Measurements from ENCODE around the gene CIC.

The CIC gene

DNA sequence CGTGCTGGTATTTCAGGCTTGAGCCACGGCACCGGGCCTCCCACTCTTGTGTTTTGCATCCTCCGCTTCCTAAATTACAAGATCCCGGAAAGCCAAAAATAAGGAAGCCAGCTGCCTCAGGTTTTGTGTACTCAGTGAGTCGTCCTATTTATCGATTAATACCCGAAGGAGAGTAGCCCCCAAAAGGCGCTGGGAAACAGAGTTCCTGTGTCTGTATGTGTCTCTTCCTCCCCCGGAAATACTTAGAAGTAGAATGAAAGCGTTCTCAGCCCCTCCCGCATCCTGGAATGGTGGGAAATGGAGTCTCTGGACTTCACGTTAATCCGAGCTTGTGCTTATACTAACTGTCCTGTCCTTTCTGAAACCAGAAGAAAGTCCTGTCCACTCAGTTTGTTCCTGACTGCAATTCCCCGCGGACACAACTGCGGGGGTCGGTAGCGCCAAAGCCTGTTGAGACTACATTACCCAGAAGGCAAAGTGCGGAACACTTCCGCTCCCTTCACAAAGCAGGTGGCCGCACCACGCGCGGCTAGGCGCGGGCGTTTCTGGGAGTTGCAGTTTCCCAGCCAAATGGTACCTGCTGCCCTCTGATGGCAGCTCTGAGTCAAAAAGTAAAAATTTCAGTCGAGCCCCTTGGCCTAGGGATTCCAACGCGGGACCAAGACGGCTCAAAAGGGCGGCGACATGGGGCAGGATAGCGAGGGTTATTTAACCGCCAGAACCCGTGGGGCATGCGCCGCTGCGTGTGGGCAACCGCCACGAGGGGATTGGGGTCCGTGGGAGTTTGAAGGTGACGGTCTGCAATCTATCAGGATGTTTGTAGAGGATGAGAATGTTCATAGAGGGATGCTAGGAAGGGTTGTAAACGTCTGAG lies 24.5 kb upstream of the CIC start:
- DNase-seq (ENCODE audit: low spot score): peak; percentile 95

DNA sequence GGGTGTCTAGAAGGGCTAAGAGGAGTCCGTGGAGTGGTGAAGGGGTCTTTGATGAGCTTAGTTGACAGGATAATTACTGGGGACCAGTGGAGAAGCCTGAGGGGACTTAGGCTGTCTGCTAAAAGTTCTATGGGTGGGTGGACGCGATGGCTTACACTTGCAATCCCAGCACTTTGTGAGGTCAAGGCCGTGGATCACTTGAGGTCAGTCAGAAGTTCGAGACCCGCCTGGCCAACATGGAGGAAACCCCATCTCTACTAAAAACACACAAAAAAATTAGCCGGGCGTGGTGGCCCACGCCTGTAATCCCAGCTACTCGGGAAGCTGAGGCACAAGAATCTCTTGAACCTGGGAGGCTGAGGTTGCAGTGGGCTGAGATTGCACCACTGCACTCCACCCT lies 23.8 kb upstream of the CIC start:
- no peak for DNase-seq (ENCODE audit: low spot score)

DNA sequence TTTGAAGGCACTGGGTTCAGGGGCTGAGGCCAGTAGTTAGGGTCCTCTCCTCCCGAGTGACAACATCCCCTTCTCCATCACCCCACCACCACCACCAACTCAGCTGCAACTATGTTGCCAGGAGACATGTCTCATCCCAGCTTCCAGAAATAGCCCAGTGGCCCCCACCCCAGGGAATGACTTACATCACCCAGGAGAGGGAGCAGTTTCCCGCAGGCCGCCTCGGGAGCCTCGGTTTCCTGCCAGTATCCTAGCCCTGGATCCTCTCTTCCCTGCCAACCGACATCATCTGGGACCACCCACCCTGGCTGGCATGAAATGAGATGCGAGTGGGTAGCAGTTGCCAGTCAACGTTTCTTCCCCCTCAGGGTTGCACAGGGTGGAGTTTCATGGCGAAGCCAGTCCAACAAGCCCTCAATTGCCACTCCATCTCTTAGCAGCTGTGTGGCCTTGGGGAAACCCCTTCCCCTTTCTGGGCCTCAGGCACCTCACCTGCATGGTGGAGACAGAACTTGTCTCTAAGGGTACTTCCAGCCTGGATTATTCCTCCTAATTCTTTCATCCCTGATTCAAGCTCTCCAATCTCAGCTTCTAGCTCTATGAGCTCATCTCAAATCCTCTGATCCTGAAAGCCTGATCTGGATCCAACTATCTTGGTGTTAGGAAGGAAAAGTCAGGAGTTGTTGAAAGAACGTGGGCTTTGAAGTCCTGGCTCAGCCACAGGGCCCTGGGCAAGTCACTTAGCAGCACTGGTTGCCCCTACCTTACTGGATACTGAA lies 22.7 kb upstream of the CIC start:
- peak; percentile 14 for DNase-seq (ENCODE audit: low spot score)

DNA sequence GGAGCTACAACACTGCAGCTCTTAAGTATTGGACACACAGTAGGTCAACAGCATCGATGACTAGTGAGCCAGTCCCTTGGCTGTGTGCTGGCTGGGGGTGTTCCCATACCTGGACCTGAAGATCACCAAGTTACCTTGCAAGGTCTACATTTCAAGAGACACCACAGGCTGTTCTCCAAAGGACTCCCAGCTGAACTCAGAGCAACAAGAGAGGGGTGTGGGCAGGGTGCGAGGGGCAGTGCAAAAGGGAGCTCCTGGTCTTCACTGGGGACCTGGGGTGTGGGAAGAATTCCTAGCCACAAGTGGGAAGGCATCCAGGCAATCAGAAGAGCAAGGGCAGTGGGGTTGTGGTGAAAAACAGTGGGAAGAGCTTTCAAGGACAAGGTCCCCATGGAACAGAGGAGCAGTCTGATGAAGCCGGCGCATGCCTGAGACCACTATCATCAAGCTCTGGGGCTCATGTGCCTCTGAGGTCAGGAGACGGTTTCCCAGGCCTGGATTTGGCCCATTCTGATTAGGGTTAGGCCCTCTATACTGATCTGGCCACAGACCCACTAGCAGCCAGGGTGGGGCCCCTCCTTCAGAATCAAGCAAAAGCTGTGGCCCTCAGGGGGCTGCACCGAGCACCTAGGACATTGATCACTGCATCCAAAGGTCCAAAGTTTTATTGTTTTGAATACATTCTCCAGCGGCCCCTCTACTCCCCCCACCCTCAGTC lies 22.0 kb upstream of the CIC start:
- DNase-seq (ENCODE audit: low spot score): no peak

DNA sequence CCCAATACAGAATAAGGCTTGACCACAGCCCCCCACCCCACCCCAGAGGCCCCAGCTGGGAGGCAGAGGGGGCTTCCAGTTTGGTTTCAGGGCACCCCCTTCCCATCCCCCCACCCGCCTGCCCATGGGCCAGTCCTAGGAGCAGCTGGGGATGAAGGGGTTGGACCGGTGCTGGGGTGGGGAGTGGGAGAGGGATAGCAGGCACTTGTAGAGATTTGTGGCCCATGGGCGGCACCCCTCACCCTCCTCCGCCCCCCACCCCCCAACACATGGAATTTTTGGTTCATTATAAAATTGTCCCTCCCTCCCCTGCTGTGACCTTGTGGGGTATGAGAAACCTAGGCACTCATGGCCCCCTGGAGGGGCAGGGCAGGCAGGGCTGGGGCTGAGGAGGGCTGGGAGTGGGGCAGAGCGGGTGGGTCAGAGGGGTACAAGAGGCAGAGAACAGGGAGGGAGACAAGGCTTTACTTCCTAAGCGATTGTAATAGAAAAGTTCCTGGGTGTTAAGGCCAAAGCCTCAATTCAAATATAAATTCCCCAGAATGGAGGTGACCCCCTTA lies 21.3 kb upstream of the CIC start:
- no peak for DNase-seq (ENCODE audit: low spot score)

DNA sequence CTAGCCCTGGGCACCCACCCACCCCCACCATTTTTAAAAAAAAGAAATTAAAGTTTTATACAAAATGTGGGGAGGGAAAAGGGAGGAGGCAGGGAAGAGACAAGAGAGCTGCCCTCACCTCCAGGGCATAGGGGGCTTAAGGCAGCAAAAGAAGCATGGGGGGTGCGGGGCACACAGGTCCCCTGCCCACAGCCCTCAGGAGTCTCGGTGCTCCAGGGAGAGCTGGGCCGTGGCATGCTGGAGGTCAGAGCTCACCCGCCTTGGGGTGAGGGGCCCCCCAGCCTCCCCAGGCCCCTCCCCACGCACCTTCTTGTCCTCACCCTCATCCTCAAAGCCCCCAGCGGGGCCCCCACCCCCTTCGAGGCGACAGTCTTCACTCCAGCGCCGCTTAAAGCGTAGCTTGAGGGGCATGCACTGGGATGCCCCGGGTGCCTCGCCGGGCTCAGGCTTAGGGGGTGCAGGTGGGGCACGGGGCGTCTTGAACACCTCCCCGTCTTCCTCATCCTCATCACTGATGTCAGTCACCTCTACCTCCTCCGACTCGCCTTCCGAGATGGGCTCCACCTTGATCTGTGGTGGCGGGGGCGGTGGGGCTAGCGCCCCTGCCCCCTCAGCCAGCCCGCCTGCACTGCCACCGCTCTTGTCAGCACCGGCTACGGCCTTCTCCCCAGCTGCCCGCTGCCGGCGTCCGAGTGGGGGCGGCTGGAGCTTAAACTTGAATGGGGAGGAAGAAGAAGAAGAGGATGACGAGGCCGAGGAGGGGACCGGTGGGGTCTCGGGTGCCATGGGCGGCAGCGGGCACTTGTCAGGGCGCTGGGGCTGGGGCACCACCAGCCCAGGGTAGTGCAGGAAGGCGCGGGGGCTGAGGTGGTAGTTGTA lies 20.5 kb upstream of the CIC start:
- no peak for DNase-seq (ENCODE audit: low spot score)

DNA sequence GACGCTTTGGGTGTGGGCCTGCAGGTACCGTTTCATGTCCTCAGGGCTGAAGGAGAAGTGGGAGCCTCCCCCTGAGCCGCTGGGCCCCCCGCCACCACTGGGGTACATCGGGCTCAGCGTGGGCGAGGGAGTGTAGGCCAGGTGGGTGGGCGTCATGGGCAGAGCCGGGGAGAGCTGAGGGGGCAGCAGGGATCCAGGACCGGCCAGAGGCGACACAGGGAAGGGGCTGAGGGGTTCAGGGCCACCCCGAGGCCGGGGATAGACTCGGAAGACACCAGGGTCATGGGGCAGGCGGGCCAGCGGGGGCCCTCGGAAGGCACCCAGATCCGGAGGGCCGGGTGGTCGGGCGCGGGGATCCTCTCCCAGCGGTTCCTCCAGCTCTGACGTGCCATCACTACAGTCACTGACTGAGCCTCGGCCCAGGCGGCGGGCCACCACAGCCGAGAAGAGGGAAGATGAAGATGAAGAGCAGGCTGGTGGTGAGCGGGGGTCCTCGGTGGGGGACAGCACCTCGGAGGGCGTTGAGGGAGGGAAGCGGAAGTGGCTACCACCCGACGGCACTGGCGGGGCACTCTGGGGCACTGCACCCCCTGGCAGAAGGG lies 19.8 kb upstream of the CIC start:
- no peak for DNase-seq (ENCODE audit: low spot score)

DNA sequence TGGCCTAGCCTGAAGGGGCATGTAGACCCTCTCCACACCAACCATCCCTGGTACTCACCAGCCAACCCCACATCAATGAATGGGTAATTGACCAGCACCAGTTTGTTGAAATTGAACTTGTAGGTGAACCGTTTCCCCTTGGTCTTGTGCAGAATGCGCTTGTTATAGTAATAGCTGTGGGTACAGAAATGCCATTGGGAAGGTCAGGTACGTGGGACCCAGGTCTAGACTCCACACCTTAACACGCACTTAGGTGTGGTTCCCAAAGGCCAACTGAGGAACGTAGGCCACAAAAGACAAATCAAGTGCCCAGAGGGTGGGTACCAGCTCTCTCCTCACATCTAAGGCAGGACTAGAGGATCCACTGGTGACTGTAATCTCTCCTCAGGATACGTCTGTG lies 19.3 kb upstream of the CIC start:
- DNase-seq (ENCODE audit: low spot score): no peak

DNA sequence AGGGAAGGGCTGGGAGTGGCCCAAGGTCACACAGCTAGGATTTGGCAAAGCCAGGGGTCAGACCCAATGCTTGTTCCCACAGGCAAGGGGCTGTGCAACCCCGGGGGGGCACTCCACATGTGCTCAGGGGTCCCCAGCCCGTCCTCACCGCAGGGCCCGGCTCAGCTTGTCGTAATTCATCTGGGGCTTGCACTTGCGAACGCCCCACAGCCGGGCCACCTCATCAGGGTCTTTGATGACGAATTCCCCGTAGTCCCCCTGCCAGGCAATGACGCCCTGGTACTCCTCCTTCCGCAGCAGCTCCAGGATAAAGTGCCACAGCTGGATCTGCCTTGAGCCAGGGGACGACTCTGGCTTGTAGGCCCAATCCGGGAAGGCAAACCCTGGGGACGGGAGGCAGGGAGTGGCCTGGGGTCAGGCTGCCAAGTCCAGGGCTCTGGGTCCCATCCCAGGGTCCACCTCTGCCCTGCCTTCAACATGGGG lies 18.8 kb upstream of the CIC start:
- DNase-seq (ENCODE audit: low spot score): no peak

DNA sequence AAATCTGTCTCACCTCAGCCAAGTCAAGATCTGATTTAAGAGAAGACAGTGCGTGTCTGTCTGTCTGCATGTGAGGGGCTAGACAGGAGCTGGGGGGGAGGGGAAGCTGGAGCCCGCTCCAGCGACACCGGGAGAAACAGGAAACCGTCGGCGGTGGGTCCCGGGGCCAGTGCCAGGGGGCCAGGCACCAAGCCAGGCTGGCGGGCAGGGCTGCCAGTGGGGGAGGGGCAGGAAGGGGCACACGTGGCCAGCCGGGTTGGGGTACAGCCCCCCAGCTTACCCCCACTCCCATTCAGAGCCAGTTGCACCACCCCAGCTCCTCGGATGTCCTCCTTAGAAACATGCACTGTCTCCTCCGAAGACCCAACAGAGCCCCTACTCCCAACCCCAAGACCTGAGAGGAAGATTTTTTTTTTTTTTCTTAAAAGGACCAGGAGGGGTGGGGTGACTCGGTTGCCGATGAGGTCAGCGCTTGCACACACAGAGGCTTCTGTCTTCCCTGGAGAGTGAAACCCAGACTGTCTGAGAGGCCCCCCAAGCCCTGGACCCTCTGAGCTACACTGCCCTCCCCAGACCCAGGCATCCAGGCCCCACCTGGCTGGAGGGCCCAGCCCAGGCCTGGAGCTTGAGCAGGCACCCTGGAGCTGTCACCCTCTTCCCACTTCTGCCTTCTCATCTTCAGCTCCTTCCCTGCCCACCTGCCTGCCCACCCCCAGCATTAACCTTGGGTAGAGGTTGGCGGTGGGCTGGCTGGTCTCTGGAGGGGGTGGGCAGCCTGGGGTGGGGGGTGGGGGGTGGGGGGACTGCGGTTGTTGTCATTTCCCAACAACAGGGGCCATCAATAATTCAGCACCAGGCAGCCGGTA lies 18.2 kb upstream of the CIC start:
- DNase-seq (ENCODE audit: low spot score): no peak

DNA sequence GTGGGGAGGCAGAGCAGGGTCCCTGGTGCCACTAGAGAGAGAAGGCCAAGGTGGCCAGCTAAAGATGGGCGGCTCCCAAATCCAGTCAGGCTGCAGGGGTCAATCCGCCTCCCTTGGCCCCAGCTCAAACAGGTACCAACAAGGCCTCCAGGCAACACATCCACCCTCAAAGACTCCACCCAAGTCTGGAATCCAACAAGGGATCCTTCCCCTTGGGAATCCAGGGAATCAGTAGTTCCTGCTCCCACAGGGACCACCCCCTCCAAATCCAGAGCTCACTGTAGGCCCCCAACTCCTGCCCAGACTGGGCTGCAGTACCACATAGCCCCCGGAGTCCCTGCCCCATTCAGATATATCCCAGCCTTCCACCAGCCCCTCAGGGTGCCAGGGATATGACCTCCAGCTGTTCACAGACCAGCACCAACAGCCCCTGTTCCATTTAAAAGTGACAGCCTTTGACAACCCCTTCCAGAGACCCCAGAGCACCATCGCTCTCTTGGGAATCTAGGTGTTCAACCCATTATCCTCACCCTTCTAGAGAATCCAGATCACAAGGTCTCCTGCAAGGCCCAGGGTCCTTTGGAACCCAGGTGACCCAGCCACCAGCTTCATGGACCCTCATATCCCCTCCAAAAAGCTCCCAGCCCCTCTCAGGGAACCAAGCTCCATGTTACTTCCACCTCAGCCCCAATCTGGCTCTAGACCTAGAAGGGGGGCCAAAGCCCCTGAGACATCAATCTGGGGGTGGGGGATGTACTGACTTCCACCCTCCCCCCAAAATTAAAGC lies 17.3 kb upstream of the CIC start:
- peak; percentile 8 for DNase-seq (ENCODE audit: low spot score)

DNA sequence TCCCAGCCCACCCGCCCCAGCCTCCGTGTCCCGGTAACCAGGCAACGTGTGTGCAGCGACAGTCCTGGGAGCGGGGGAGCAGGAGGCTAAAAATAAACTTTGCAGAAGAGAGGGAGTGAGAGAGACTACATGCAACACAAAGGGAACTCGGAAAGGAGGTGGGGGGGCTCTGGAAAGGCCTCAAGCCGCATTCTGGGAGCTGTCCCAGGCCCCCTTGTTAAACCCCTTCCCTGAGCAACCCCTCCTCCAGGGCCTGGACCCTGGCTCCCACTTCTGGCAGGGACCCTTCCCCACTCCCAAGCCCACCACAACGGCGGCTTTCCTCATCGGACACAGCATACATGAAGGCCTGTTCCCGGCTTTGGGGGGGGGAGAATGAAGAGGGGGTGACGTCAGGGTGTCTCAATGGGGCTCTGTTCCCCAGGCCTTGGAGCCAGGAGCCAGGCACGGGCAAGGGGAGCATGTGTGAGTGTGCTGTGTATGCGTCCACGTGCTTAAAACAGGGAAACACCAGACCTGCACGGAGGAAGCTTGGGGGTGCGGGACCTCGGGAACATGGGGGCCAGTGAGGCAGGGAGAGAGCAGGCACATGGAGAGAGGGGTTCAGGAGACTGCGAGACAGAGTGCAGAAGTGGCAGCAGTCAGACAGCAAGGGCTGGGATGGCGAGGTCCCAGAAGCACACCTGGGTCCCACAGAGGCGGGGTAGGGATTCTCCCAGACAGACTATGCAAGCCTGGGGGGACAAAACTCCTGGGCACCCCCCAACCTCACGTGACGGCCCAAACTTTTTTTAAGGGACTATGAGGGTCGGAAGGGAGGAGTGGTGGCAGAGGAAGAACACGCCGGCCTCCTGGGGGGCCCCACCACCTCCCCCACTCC lies 16.4 kb upstream of the CIC start:
- DNase-seq (ENCODE audit: low spot score): no peak

DNA sequence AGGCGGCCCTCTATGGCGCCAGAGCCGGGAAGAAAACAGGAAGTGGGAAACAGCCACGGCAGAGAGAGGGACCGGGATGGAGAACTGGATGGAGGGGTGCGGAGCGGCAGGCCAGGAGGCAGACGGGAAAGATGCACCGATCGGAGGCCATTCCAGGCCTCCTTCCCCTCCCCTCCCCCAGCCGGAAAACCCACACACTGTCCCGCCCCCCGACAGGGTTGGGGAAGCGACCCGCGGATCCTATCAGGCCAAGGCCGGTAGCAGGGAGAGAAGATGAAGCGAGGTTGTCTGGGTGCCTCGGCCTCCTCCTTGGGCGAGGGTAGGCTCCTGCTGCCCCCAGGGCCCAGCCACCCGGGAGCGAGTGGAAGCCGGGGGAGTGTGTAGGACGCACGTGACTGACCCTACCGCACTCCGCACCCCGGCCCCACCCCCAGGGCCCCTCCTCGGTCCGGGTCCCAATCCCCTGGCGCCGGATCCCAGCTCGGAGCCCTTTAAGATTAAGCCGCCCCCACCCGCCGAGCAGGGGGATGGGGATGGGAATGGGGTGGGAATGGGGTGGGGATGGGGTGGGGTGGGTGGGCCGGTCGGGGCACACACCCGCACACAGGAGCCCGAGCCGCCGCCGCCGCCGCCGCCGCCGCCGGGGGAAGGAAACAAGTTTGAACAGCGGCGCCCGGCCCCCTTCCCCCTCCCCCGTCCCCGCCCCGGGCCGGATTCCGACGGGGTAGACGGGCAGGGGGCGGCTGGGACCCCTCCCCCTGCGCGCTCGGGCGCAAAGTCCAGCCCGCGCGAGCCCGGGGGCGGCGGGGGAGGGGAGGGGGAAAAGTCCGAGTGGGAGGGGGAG lies 15.6 kb upstream of the CIC start:
- DNase-seq (ENCODE audit: low spot score): peak; percentile 50

DNA sequence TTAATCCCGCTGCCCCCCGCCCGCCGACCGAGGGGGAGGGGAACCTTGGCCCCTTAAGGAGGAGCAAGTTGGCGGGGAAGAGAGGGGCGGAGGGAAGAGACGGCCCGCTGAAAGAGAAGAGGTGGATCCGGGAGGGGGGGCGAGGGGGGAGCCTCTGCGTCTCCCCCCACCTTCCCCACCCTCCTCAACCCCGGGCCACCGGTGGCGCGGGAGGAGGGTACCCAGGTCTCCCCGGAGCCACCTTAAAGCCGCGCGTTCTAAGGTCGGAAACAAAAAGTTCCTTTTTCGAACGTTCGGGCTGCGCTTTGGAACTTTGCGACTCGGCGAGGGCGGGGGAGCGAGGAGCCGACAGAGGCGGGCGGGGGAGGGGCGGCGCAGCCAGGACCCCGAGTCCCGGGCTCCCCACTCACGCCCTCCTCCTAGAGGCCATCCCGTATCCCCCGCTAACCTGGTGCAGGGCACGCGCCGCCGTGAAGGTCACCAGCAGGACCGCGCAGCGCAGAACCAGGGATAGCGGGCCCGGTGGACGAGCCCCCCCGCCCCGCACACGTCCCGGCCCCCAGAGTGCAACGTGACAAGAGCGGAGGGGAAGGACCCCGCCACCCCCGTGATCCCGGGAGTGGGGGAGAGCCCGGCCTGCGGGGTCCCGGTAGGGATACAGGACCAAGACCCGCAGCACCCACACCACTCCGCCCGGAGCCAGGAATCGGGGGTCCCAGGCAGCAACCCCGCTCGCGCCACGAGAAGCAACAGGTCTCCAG lies 14.8 kb upstream of the CIC start:
- peak; percentile 51 for DNase-seq (ENCODE audit: low spot score)

DNA sequence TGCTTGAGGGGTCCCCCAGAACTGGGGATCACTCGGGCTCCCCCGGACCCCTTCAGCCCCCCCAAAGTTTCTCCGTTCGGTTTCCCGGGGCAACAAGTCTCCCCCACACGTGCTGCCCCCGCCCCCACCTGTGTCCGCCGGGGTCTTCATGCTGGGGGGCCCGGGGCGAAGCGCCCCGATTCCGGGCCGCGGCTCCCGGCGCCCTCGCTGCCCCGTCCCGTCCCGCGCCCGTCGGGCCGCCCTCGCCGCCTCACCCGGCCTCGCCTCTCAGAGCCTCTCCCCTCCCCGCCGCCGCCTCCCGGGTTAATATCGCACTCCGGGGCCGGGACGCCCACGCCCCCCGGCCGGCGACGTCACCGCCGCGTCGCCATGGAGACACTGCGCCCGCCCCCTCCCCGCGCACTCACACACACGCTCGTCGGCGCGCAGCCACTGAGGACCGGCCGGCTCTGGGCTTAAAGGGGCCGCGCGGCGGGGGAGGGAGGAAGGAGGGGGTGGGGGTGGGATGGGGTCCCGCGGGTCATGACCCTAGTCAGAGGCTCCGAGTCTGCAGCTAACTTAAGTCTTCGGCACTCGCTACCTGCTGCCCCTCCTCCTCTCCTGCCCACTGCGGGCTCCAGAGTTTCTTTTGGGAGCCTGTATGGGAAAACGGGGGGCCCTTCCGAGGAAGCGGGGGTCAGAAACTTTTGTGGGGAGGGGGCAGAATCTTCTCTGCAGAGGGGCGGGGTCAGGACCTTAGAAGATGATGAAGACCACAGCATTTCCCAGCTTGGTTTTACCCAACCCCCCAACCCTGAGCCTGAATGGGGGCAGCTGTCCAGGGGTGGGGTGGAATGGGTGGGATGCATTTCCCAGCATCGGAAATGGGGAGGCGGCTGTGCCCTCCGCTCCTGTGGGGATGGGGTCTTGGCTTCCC lies 13.9 kb upstream of the CIC start, which contains the start of gene ERF:
Gene ERF (minus strand): TSS at position 279 of the 916 bp plus-strand sequence. CDS start 129 bp downstream, at position 150.
- DNase-seq (ENCODE audit: low spot score): peak; percentile 87

Data from hematopoietic multipotent progenitor cell treated with erythropoietin and hydrocortisone succinate and interleukin-3 and kit ligand, for 17 days (in vitro differentiated cells).